ENCODE data around the gene CCDC102B. TPM values are rescaled to one million over a fixed set of nuclear protein-coding genes. Genes with fewer than 3 reads are reported as not detected.

CCDC102B gene
- total RNA-seq, 1 experiment from 2014 or later, result 3.1 TPM

- ChIA-PET CTCF (no interaction called here), POLR2A (no interaction called here)
- no peak for TF ChIP-seq TEAD4 (CRISPR knock-in tag; IDR thresholded peaks at IDR 0.05)
- TF ChIP-seq ZNF281 (CRISPR knock-in tag; IDR thresholded peaks at IDR 0.05), result no peak
- TF ChIP-seq, protein P1, sequence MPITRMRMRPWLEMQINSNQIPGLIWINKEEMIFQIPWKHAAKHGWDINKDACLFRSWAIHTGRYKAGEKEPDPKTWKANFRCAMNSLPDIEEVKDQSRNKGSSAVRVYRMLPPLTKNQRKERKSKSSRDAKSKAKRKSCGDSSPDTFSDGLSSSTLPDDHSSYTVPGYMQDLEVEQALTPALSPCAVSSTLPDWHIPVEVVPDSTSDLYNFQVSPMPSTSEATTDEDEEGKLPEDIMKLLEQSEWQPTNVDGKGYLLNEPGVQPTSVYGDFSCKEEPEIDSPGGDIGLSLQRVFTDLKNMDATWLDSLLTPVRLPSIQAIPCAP (CRISPR knock-in tag; IDR thresholded peaks at IDR 0.05), result no peak
- no peak for TF ChIP-seq NR1H2 (CRISPR knock-in tag; IDR thresholded peaks at IDR 0.05)
- no peak for TF ChIP-seq FOXK1 (CRISPR knock-in tag; IDR thresholded peaks at IDR 0.05)
- TF ChIP-seq ARID4B (CRISPR knock-in tag; IDR thresholded peaks at IDR 0.05; ENCODE audit: borderline replicate concordance), result no peak
- TF ChIP-seq CBFB (CRISPR knock-in tag; IDR thresholded peaks at IDR 0.05; ENCODE audit: low read depth), result no peak
- no peak for TF ChIP-seq MXD4 (CRISPR knock-in tag; IDR thresholded peaks at IDR 0.05; ENCODE audit: borderline replicate concordance)
- no peak for TF ChIP-seq OVOL2 (CRISPR knock-in tag; IDR thresholded peaks at IDR 0.05; ENCODE audit: borderline replicate concordance)
- TF ChIP-seq NFATC4 (CRISPR knock-in tag; IDR thresholded peaks at IDR 0.05), result no peak
- TF ChIP-seq, protein P2, sequence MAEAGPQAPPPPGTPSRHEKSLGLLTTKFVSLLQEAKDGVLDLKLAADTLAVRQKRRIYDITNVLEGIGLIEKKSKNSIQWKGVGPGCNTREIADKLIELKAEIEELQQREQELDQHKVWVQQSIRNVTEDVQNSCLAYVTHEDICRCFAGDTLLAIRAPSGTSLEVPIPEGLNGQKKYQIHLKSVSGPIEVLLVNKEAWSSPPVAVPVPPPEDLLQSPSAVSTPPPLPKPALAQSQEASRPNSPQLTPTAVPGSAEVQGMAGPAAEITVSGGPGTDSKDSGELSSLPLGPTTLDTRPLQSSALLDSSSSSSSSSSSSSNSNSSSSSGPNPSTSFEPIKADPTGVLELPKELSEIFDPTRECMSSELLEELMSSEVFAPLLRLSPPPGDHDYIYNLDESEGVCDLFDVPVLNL (CRISPR knock-in tag; IDR thresholded peaks at IDR 0.05; ENCODE audit: borderline replicate concordance, low read depth), result no peak
- TF ChIP-seq ZNF121 (CRISPR knock-in tag; IDR thresholded peaks at IDR 0.05), result no peak
- no peak for TF ChIP-seq SP1 (CRISPR knock-in tag; conservative IDR thresholded peaks at IDR 0.05)
- TF ChIP-seq FOXP4 (CRISPR knock-in tag; IDR thresholded peaks at IDR 0.05), result no peak
- TF ChIP-seq ZNF416 (CRISPR knock-in tag; IDR thresholded peaks at IDR 0.05), result no peak
- no peak for TF ChIP-seq PRDM15 (CRISPR knock-in tag; IDR thresholded peaks at IDR 0.05)
- TF ChIP-seq GRHL2 (CRISPR knock-in tag; IDR thresholded peaks at IDR 0.05; ENCODE audit: insufficient replicate concordance, severe bottlenecking), result no peak
- TF ChIP-seq NFYB (CRISPR knock-in tag; conservative IDR thresholded peaks at IDR 0.05; ENCODE audit: low read depth), result no peak
- no peak for TF ChIP-seq RELA (CRISPR knock-in tag; IDR thresholded peaks at IDR 0.05; ENCODE audit: borderline replicate concordance)
- TF ChIP-seq, protein P3, sequence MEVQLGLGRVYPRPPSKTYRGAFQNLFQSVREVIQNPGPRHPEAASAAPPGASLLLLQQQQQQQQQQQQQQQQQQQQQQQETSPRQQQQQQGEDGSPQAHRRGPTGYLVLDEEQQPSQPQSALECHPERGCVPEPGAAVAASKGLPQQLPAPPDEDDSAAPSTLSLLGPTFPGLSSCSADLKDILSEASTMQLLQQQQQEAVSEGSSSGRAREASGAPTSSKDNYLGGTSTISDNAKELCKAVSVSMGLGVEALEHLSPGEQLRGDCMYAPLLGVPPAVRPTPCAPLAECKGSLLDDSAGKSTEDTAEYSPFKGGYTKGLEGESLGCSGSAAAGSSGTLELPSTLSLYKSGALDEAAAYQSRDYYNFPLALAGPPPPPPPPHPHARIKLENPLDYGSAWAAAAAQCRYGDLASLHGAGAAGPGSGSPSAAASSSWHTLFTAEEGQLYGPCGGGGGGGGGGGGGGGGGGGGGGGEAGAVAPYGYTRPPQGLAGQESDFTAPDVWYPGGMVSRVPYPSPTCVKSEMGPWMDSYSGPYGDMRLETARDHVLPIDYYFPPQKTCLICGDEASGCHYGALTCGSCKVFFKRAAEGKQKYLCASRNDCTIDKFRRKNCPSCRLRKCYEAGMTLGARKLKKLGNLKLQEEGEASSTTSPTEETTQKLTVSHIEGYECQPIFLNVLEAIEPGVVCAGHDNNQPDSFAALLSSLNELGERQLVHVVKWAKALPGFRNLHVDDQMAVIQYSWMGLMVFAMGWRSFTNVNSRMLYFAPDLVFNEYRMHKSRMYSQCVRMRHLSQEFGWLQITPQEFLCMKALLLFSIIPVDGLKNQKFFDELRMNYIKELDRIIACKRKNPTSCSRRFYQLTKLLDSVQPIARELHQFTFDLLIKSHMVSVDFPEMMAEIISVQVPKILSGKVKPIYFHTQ (CRISPR knock-in tag; IDR thresholded peaks at IDR 0.05), result no peak
- DNase-seq (ENCODE audit: low spot score) (no peak), ATAC-seq (no peak)
- H3K4me1 Mint-ChIP-seq, result no peaks in the 10 kb centered on the region
- no peak overlapping the region for H3K27ac Mint-ChIP-seq
- H3K9me3 Mint-ChIP-seq, result no peaks in the 10 kb centered on the region
- H3K4me3 Mint-ChIP-seq, result no peak overlapping the region
- no peaks in the 10 kb centered on the region for H3K27me3 Mint-ChIP-seq (ENCODE audit: low read depth)
- no peaks in the 10 kb centered on the region for H3K36me3 Mint-ChIP-seq
Observed at GRCh38 chr18:69035756-69036155, 237.9 kb downstream of the CCDC102B start.

Data from WTC11 (cell line).